HG03354 (cell line): ENCODE results near the gene ROBO1.
"Not testable (repeated sequence)": the region's sequence is repeated elsewhere in the genome, so short reads cannot be mapped to it uniquely, and the experiment has no call there.

Source experiments
- ATAC-seq: cut with Tn5 transposase; IDR thresholded peaks from one replicate; pipeline ENCODE4 v1.9.1; 2021; ENCODE audit warnings: mild to moderate bottlenecking; ENCODE audit not compliant: unreplicated experiment, poor library complexity, severe bottlenecking

ROBO1 gene

GRCh38 chr3:79204351-79204750 is 563.4 kb downstream of the ROBO1 start:
- ATAC-seq: no peak

GRCh38 chr3:79203144-79203519 is 564.7 kb downstream of the ROBO1 start:
- no peak for ATAC-seq

GRCh38 chr3:79202471-79203143 is 565.2 kb downstream of the ROBO1 start:
- ATAC-seq: no peak

GRCh38 chr3:79200456-79200855 is 567.3 kb downstream of the ROBO1 start:
- ATAC-seq: no peak

- no peak for ATAC-seq
These were observed 567.8 kb downstream of the ROBO1 start for GRCh38 chr3:79199966-79200365.

- no peak for ATAC-seq
These were observed 580.4 kb downstream of the ROBO1 start for GRCh38 chr3:79187426-79187825.

GRCh38 chr3:79184251-79184650 is 583.5 kb downstream of the ROBO1 start:
- no peak for ATAC-seq

GRCh38 chr3:79183496-79183895 is 584.3 kb downstream of the ROBO1 start:
- no peak for ATAC-seq

GRCh38 chr3:79178471-79179180 is 589.2 kb downstream of the ROBO1 start:
- ATAC-seq: no peak

- ATAC-seq: no peak
These were observed 591.9 kb downstream of the ROBO1 start for GRCh38 chr3:79175870-79176269.

GRCh38 chr3:79173259-79173658 is 594.5 kb downstream of the ROBO1 start:
- not testable (repeated sequence) for ATAC-seq

- no peak for ATAC-seq
These were observed 595.6 kb downstream of the ROBO1 start for GRCh38 chr3:79172241-79172640.

GRCh38 chr3:79170021-79170420 is 597.8 kb downstream of the ROBO1 start:
- ATAC-seq: no peak

- no peak for ATAC-seq
These were observed 600.0 kb downstream of the ROBO1 start for GRCh38 chr3:79167651-79168416.

GRCh38 chr3:79162653-79163052 is 605.1 kb downstream of the ROBO1 start:
- no peak for ATAC-seq

- ATAC-seq: no peak
These were observed 605.9 kb downstream of the ROBO1 start for GRCh38 chr3:79161941-79162340.

- no peak for ATAC-seq
These were observed 607.4 kb downstream of the ROBO1 start for GRCh38 chr3:79160421-79160820.

GRCh38 chr3:79159736-79160135 is 608.1 kb downstream of the ROBO1 start:
- ATAC-seq: no peak

GRCh38 chr3:79157191-79157590 is 610.6 kb downstream of the ROBO1 start:
- ATAC-seq: no peak

- no peak for ATAC-seq
These were observed 612.9 kb downstream of the ROBO1 start for GRCh38 chr3:79154865-79155264.

GRCh38 chr3:79148786-79149185 is 619.0 kb downstream of the ROBO1 start:
- no peak for ATAC-seq
